B cell (primary cell): ENCODE results near the gene FNDC4.

ENCODE experiments used
- EZH2 ChIP-seq: IDR thresholded peaks from 2 replicates; pipeline ENCODE4 v1.6.1; 2012; ENCODE audit warnings: borderline replicate concordance, low read depth, mild to moderate bottlenecking, moderate library complexity, low read length; ENCODE audit not compliant: insufficient read depth, poor library complexity, severe bottlenecking
- TF ChIP-seq, protein P1 (sequence below): fragments of 200-600 bp; IDR thresholded peaks from one replicate; pipeline ENCODE4 v1.8.0; 2022; ENCODE audit warnings: antibody characterized with exemption, mild to moderate bottlenecking

DNA sequence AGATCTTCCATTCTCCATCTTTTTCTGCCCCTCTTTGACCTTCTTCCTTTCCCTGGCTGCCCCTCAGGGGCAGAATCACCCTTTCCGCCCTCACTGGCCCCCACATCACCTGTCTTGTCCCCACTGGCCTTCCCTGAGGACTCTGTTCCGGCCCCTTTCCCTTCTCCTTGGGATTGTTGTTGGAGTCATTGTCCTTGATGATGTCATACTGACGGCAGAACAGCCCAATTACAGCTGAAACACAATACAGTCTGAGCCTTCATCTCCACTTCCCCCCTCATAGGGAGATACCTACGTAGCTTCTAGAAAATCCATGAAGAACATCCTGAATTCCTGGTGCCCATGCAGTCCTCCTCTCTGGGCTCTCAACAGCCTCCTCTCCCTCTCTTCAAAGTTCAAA is 2.4 kb downstream of the FNDC4 start:
- TF ChIP-seq, protein P1, sequence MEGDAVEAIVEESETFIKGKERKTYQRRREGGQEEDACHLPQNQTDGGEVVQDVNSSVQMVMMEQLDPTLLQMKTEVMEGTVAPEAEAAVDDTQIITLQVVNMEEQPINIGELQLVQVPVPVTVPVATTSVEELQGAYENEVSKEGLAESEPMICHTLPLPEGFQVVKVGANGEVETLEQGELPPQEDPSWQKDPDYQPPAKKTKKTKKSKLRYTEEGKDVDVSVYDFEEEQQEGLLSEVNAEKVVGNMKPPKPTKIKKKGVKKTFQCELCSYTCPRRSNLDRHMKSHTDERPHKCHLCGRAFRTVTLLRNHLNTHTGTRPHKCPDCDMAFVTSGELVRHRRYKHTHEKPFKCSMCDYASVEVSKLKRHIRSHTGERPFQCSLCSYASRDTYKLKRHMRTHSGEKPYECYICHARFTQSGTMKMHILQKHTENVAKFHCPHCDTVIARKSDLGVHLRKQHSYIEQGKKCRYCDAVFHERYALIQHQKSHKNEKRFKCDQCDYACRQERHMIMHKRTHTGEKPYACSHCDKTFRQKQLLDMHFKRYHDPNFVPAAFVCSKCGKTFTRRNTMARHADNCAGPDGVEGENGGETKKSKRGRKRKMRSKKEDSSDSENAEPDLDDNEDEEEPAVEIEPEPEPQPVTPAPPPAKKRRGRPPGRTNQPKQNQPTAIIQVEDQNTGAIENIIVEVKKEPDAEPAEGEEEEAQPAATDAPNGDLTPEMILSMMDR, result no peak
- no peak for TF ChIP-seq EZH2
